Stimulated activated CD4-positive, alpha-beta T cell treated with anti-CD3 and anti-CD28 coated beads, Interleukin-4, amount 100 ng/mL, for 24 hours (primary cell): ENCODE measurements around the gene FBXO42.

Experiments
- DNase-seq: peaks from one replicate; pipeline ENCODE4 v3.0.0-alpha.2; 2020

The FBXO42 gene

GRCh38 chr1:16199700-16200099 lies 152.6 kb downstream of the FBXO42 start:
- DNase-seq, result no peak

DNA sequence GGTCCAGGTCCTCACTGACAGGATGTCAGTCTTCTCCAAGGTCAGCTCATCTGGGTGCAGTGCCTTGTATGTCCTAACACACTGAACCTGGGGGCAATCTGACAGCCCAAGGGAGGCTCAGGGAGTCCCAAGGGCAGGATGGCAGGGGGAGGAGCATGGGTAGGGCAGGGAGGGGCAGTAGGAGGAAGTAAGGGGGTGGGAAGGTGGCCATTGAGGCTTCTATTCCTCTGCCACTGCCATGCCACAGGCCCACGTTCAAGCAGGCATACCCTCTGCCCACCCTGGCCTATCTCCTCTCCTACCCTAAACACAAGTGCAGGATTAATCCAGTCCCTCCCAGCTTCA lies 153.2 kb downstream of the FBXO42 start:
- no peak for DNase-seq

- DNase-seq, result no peak
Observed at GRCh38 chr1:16198444-16199156, 153.7 kb downstream of the FBXO42 start.

DNA sequence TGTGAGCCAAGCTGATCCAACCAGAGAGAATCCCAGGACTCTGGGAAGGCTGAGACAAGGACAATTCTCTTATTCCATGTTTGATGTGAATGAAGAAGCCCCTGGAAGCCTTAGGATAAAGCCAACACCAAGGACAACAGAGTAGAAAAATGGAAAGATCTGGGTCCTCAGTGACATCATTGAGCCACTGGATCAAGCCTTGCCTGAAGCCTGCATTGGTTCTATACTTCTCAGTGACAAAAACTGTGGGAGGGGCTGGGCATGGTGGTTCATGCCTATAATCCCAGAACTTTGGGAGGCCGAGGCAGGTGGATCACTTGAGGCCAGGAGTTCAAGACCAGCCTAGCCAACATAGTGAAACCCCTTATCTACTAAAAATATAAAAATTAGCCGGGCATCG lies 155.4 kb downstream of the FBXO42 start:
- DNase-seq, result no peak
